ENCODE data around the gene SPPL2C. TPM values are rescaled to one million over a fixed set of nuclear protein-coding genes. Genes with fewer than 3 reads are reported as not detected.

The SPPL2C gene
- total and polyA plus RNA-seq, 2 of the 13 experiments (the other 11 are each of a cell fraction or from before 2014, with no cell fraction given) = not detected

DNA sequence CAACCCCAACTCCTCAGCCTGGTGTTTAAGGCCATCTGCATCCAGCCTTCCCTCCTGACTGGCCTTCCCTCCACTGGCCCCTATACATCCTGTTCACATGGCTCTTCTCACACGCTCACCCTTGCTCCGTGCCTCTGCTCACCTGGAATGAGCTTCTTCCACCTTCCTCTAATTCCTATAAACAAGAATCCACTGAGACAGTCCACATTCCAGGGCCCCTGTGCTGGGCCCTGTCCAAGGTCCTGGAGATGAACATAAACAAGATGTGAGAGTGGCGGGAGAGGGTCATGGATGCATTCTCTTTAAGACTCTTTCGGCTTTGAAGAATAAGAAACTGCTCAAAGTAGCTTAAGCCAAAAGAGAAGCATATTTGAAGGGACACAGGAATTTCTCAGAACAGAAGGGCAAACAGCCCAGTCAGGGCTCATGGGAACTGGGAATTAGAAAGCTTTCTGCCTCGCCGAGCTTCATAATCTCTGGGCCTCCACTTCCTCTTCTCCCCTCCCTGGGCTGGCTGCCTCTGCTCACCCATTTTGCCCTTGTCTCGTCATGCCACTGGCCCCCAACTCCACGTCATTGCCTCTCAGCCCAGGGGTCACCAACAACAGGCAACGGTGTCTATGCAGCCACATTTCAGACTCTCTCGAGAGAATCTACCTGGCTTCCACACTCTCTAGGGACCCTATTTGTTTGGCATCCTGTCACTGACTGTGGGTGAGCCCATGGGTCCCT, 13.5 kb downstream of the SPPL2C start (continued):
- TF ChIP-seq IRF9 (CRISPR knock-in tag; IDR thresholded peaks at IDR 0.05; ENCODE audit: borderline replicate concordance) = 0 out of 2 replicates have a peak, but pooled peaks have one; percentile 26
- TF ChIP-seq, protein P1, sequence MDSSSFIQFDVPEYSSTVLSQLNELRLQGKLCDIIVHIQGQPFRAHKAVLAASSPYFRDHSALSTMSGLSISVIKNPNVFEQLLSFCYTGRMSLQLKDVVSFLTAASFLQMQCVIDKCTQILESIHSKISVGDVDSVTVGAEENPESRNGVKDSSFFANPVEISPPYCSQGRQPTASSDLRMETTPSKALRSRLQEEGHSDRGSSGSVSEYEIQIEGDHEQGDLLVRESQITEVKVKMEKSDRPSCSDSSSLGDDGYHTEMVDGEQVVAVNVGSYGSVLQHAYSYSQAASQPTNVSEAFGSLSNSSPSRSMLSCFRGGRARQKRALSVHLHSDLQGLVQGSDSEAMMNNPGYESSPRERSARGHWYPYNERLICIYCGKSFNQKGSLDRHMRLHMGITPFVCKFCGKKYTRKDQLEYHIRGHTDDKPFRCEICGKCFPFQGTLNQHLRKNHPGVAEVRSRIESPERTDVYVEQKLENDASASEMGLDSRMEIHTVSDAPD (CRISPR knock-in tag; IDR thresholded peaks at IDR 0.05) = no peak
- no peak for TF ChIP-seq JDP2 (CRISPR knock-in tag; IDR thresholded peaks at IDR 0.05; ENCODE audit: borderline replicate concordance)
- TF ChIP-seq DNMT3B (CRISPR knock-in tag; conservative IDR thresholded peaks at IDR 0.05) = peak; percentile 89; the same call in 1 of the 2 replicates
- TF ChIP-seq ZNF280D (CRISPR knock-in tag; IDR thresholded peaks at IDR 0.05) = no peak
- no peak for TF ChIP-seq ZBTB7A (CRISPR knock-in tag; IDR thresholded peaks at IDR 0.05)
- no peak for TF ChIP-seq ZBTB1 (CRISPR knock-in tag; IDR thresholded peaks at IDR 0.05; ENCODE audit: borderline replicate concordance)
- TF ChIP-seq ZNF780A (CRISPR knock-in tag; IDR thresholded peaks at IDR 0.05) = no peak
- TF ChIP-seq HOXD1 (CRISPR knock-in tag; IDR thresholded peaks at IDR 0.05) = no peak
- peak; percentile 60 for TF ChIP-seq RARA (CRISPR knock-in tag; IDR thresholded peaks at IDR 0.05)
- no peak for TF ChIP-seq GABPA (IDR thresholded peaks at IDR 0.05; ENCODE audit: low read depth, low read length)
- no peak for TF ChIP-seq GABPA (CRISPR knock-in tag; IDR thresholded peaks at IDR 0.05; ENCODE audit: low read depth)
- no peak for TF ChIP-seq ARNT (IDR thresholded peaks at IDR 0.05)
- TF ChIP-seq ZNF260 (CRISPR knock-in tag; IDR thresholded peaks at IDR 0.05; ENCODE audit: borderline replicate concordance, low read depth) = no peak
- TF ChIP-seq ARNT2 (CRISPR knock-in tag; IDR thresholded peaks at IDR 0.05; ENCODE audit: low read depth) = no peak
- TF ChIP-seq RBAK (CRISPR knock-in tag; IDR thresholded peaks at IDR 0.05) = no peak
- TF ChIP-seq FOXA3 (CRISPR knock-in tag; IDR thresholded peaks at IDR 0.05) = peak; percentile 59
- TF ChIP-seq ZNF678 (CRISPR knock-in tag; IDR thresholded peaks at IDR 0.05) = no peak
- peak; percentile 86; the same call in 1 of the 2 replicates for TF ChIP-seq NFKBIZ (CRISPR knock-in tag; IDR thresholded peaks at IDR 0.05)
- TF ChIP-seq LCORL (IDR thresholded peaks at IDR 0.05) = no peak
- TF ChIP-seq LCORL (CRISPR knock-in tag; IDR thresholded peaks at IDR 0.05) = no peak
- no peak for TF ChIP-seq NR1H2 (CRISPR knock-in tag; IDR thresholded peaks at IDR 0.05; ENCODE audit: borderline replicate concordance, low read depth)
- no peak for TF ChIP-seq SNRNP70 (IDR thresholded peaks at IDR 0.05; ENCODE audit: low read depth, low read length)
- TF ChIP-seq ZNF503 (CRISPR knock-in tag; IDR thresholded peaks at IDR 0.05) = no peak
- TF ChIP-seq SIN3B (IDR thresholded peaks at IDR 0.05; ENCODE audit: low read length) = no peak

Data from HepG2 (cell line).